K562 (cell line): ENCODE results near the gene BCR. TPM values are rescaled to one million over a fixed set of nuclear protein-coding genes. Genes with fewer than 3 reads are reported as not detected.
A peak's percentile ranks its signal among the peaks of the same experiment; 100 is the strongest.

Experiments used
- ATAC-seq: fragments of 200-7000 bp; cut with Tn5 transposase; 3 replicates; pipeline ENCODE4 v1.9.1; 2020; ENCODE audit warnings: moderate library complexity
- BruUV-seq: library from RNA; stranded (reverse); fragments of 400-500 nt; replicated peaks from 2 replicates; lab custom pipeline; 2021; lab: Mats Ljungman, UMichigan
- CTCF ChIA-PET: fragments of 300-600 bp; formaldehyde crosslinking; extraction: SDS; loops from one replicate; lab custom pipeline; 2021; ENCODE audit warnings: low intra/inter-chr PET ratio; lab: Yijun Ruan, JAX
- POLR2A ChIA-PET: fragments of 300-600, 350-650 bp; sonication (Branson Sonifier 250); formaldehyde crosslinking; extraction: SDS; loops from one replicate; lab custom pipeline; 2021; ENCODE audit warnings: antibody characterized with exemption, inconsistent platforms; lab: Yijun Ruan, JAX
- DNase-seq, 4 experiments: peaks; one replicate each; pipeline versions ENCODE4 v3.0.0 to v3.0.0-alpha.2; 2011 to 2018; ENCODE audit warnings: low spot score in 3 of 4, mixed read lengths in 3 of 4; ENCODE audit errors: extremely low read depth in 1 of 4
- FAIRE-seq: peaks from 2 replicates; lab custom pipeline; 2011; peaks lifted over from hg19 to GRCh38; lab: Jason Lieb, UNC
- H2AFZ ChIP-seq: 2 replicates; pipeline ENCODE4 v1.6.0; 2011; ENCODE audit warnings: low read depth, low read length, control low read depth, inconsistent platforms
- H3K27ac ChIP-seq: fragments of 200-600 bp; 3 replicates; pipeline ENCODE4 v1.8.0; 2011; ENCODE audit warnings: low read depth, mild to moderate bottlenecking, control low read depth, inconsistent platforms, low read length, moderate library complexity, mixed read lengths; ENCODE audit errors: extremely low read depth
- H3K27me3 ChIP-seq, 2 experiments: fragments of 300-600 bp in 1 of 2; 2 replicates in 1 of 2; 3 replicates in 1 of 2; pipeline versions ENCODE4 v1.6.0 to v1.8.0; 2011; ENCODE audit warnings: inconsistent platforms in 2 of 2, low read length in 2 of 2, mild to moderate bottlenecking in 1 of 2, mixed read lengths in 1 of 2, moderate library complexity in 1 of 2; ENCODE audit not compliant: control insufficient read depth in 2 of 2, insufficient read depth in 2 of 2
- H3K36me3 ChIP-seq: fragments of 300-600 bp; 3 replicates; pipeline ENCODE4 v1.8.0; 2011; ENCODE audit warnings: mild to moderate bottlenecking, low read length, inconsistent platforms; ENCODE audit not compliant: control insufficient read depth, insufficient read depth
- H3K4me1 ChIP-seq, 2 experiments: fragments of 200-600 bp in 1 of 2; replicated peaks in 1 of 2; 2 replicates in 1 of 2; 3 replicates in 1 of 2; pipeline versions ENCODE4 v1.5.1 to v1.8.0; 2011; ENCODE audit warnings: inconsistent platforms in 2 of 2, low read length in 2 of 2, mild to moderate bottlenecking in 1 of 2, mixed read lengths in 1 of 2, moderate library complexity in 1 of 2; ENCODE audit not compliant: control insufficient read depth in 2 of 2, insufficient read depth in 2 of 2
- H3K4me2 ChIP-seq: 2 replicates; pipeline ENCODE4 v1.6.1; 2011; ENCODE audit warnings: low read length, control low read depth, inconsistent platforms, mixed read lengths; ENCODE audit not compliant: insufficient read depth
- H3K4me3 ChIP-seq: fragments of 200-600 bp; sonication (generic), shearing (Covaris generic); 2 replicates; pipeline ENCODE4 v1.5.1; 2016; ENCODE audit warnings: control low read depth, inconsistent platforms
- H3K79me2 ChIP-seq: fragments of 200-600 bp; 3 replicates; pipeline ENCODE4 v1.8.0; 2011; ENCODE audit warnings: low read length, inconsistent platforms; ENCODE audit not compliant: control insufficient read depth, insufficient read depth
- H3K9ac ChIP-seq, 2 experiments: 2 replicates each; pipeline versions ENCODE4 v1.6.0 to v1.6.1; 2011; ENCODE audit warnings: low read depth in 2 of 2, low read length in 2 of 2, control low read depth in 1 of 2, inconsistent platforms in 1 of 2, mild to moderate bottlenecking in 1 of 2, mixed read lengths in 1 of 2; ENCODE audit not compliant: insufficient read depth in 1 of 2
- H3K9me1 ChIP-seq: one replicate; pipeline ENCODE4 v1.6.0; 2011; ENCODE audit warnings: inconsistent platforms, mild to moderate bottlenecking, low read length, moderate library complexity; ENCODE audit not compliant: control insufficient read depth, insufficient read depth
- H3K9me3 ChIP-seq: replicated peaks from 2 replicates; pipeline ENCODE4 v1.5.1; 2011; ENCODE audit warnings: low read depth, low read length, inconsistent platforms; ENCODE audit not compliant: control insufficient read depth, insufficient read depth
- H4K20me1 ChIP-seq: replicated peaks from 2 replicates; pipeline ENCODE4 v1.6.1; 2011; ENCODE audit warnings: low read length, inconsistent platforms, mixed read lengths; ENCODE audit not compliant: control insufficient read depth, insufficient read depth
- CBX5 ChIP-seq: IDR thresholded peaks from 2 replicates; pipeline ENCODE4 v1.6.1; 2014; ENCODE audit warnings: low read depth, borderline replicate concordance
- CCAR2 ChIP-seq: fragments of 200-400 bp; formaldehyde crosslinking; IDR thresholded peaks from 2 replicates; pipeline ENCODE4 v1.6.1; 2017; ENCODE audit warnings: mild to moderate bottlenecking, low read depth, low read length
- HLTF ChIP-seq: fragments of 450-650 bp; IDR thresholded peaks from 2 replicates; pipeline ENCODE4 v1.6.1; 2016
- MCM7 ChIP-seq, 2 experiments: fragments of 450-650 bp; IDR thresholded peaks; 2 replicates each; pipeline ENCODE4 v1.6.1; 2016 to 2018
- SPI1 ChIP-seq: IDR thresholded peaks from 2 replicates; pipeline ENCODE4 v1.6.1; 2011; ENCODE audit warnings: low read depth, low read length, control low read depth, borderline replicate concordance
- TBP ChIP-seq: optimal IDR thresholded peaks from 2 replicates; pipeline ENCODE3; 2011; ENCODE audit warnings: low read depth, low read length, improper control_type of control experiment
- TCFL5 ChIP-seq: fragments of 250-450 bp; sonication (Bioruptor Pico); conservative IDR thresholded peaks from 2 replicates; pipeline ENCODE4 v1.6.1; 2021; ENCODE audit warnings: mild to moderate bottlenecking, moderate library complexity, matching md5 sums
- ZNF551 ChIP-seq: fragments of 250-450 bp; sonication (Bioruptor Pico); IDR thresholded peaks from 2 replicates; pipeline ENCODE4 v1.5.0; 2021; ENCODE audit warnings: mild to moderate bottlenecking, moderate library complexity
- ZNF77 ChIP-seq: fragments of 250-450 bp; sonication (Bioruptor Pico); IDR thresholded peaks from 2 replicates; pipeline ENCODE4 v1.5.0; 2020
- whole genome bisulfite sequencing: fragments of 100-300 bp; shearing (Covaris generic); methylation state at CpG from one replicate; pipeline ENCODE4 v1.1.6; 2016; ENCODE audit warnings: low coverage, mixed read lengths; ENCODE audit not compliant: insufficient coverage; ENCODE audit errors: missing lambda C conversion rate; 5-methylcytosine and 5-hydroxymethylcytosine counted together
- in situ Hi-C: fragments of 300-500 bp; cut with MboI; formaldehyde crosslinking; loops from 4 replicates; pipeline ENCODE4 v1.15.0; 2018; ENCODE audit warnings: inconsistent platforms, mixed read lengths
- intact Hi-C: fragments of 100-400 bp; cut with micrococcal nuclease; formaldehyde crosslinking; loops from 2 replicates; pipeline ENCODE4 v1.14.2; 2022
- polyA plus RNA-seq, 8 experiments: library from polyadenylated mRNA; depleted of rRNA in 4 of 8; stranded (reverse) in 5 of 8; unstranded in 3 of 8; fragments of >200 nt; fragmentation: Nextera tagmentation in 2 of 8; fragmentation: Illumina TruSeq in 1 of 8; extraction: Ambion mirVana in 2 of 8; extraction: Trizol in 1 of 8; gene quantifications; 2 replicates each; pipeline versions ENCODE4 v1.2.1 to v1.2.3, GENCODE V29; 2011 to 2014; ENCODE audit warnings: inconsistent platforms in 1 of 8, missing spikeins in 1 of 8
- total RNA-seq, 7 experiments: library from RNA; depleted of rRNA in 6 of 7; stranded (reverse); fragments of >200 nt in 6 of 7; fragmentation: Illumina TruSeq in 2 of 7; extraction: Trizol in 2 of 7; gene quantifications; 2 replicates each; pipeline versions ENCODE4 v1.2.1 to v1.2.3, GENCODE V29; 2011 to 2021; ENCODE audit warnings: low replicate concordance in 1 of 7
- TF ChIP-seq, protein P1 (sequence below), 2 experiments: fragments of 450-650 bp in 1 of 2; sonication (generic) in 1 of 2; formaldehyde crosslinking; conservative IDR thresholded peaks; 2 replicates each; pipeline versions ENCODE4 v1.4.0 to v1.8.1; 2020 to 2022; ENCODE audit warnings: mild to moderate bottlenecking in 1 of 2, missing genetic modification reagents in 1 of 2
- TF ChIP-seq, protein P2 (sequence below): sonication (generic); formaldehyde crosslinking; IDR thresholded peaks from 2 replicates; pipeline ENCODE4 v1.8.1; 2023; ENCODE audit warnings: mild to moderate bottlenecking, missing genetic modification reagents, moderate library complexity
- TF ChIP-seq, protein P3 (sequence below): fragments of 450-650 bp; formaldehyde crosslinking; IDR thresholded peaks from 2 replicates; pipeline ENCODE4 v1.4.0; 2020; ENCODE audit warnings: mild to moderate bottlenecking, moderate library complexity
- TF ChIP-seq, protein P4 (sequence below), 3 experiments: fragments of 200-800 bp in 1 of 3; fragments of 250-450 bp in 1 of 3; fragments of 450-650 bp in 1 of 3; sonication (Bioruptor Pico) in 1 of 3; sonication (Bioruptor generic) in 1 of 3; formaldehyde crosslinking in 1 of 3; IDR thresholded peaks; 2 replicates each; pipeline versions ENCODE4 v1.6.1 to v1.8.0; 2016 to 2022; ENCODE audit warnings: mild to moderate bottlenecking in 2 of 3, missing genetic modification characterization in 2 of 3, missing compliant biosample characterization in 1 of 3, moderate library complexity in 1 of 3

BCR gene
- total and polyA plus RNA-seq, 9 of the 15 experiments (the other 6 are each of a cell fraction or from before 2014, with no cell fraction given): 0.41 to 150 (median 45.6) TPM

DNA sequence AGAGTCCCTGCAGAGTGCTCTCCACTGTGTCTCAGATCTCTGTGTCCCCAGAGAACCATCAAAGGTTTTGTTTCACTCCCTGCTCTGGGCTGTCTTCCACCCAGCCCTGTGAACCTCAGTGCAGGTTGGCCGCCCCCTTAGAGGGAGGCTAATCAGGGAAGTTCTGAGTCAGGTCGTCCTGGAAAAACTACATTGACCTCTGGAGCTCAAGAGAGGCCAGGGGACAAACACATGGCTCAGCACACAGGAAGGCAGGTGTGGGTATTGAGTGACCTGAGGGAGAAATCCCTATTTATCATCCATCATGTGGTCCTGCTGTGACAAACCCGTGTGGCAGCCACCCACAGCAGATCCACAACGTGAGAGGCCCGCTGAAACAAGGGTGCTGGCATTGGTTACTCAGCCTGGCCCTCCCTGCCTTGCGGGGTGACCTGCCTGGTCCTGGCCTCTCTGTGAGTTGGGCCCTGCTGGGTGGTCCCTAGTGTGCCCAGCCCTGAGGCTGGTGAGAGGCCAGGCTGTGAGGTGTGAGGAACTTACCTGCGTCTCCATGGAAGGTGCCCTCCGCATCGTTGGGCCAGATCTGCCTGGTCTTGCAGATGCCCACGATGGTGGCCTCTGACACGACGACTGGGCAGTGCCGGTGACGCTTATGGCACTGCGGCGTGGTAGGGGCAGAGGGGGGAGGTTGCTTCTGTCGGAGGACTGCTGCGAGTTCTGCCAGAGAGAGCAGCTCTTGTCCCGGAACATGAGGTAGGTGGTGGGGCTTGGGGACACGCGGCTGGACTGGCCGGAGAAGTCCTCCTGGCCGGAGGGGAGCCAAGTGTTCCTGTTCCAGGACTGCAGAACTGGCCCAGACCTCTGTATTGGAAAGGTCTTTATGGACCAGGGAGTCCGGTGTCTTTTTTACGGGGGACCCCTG lies 669 bp upstream of the BCR start:
- BruUV-seq: TSS peak; percentile 57
- Histone ChIP-seq H3K9me3 (peaks cover 16% of the 10 kb centered on the region), H3K9ac (peak overlapping the region; percentile 68 to 95), H3K27me3 (no peaks in the 10 kb centered on the region), H2AFZ (peak overlapping the region; percentile 95), H4K20me1 (peaks cover 36% of the 10 kb centered on the region), H3K36me3 (peaks cover 33% of the 10 kb centered on the region), H3K4me3 (peak overlapping the region; percentile 46), H3K27ac (peak overlapping the region; percentile 61), H3K4me2 (peak overlapping the region; percentile 80), H3K9me1 (peaks cover 34% of the 10 kb centered on the region), H3K79me2 (peaks cover 39% of the 10 kb centered on the region), H3K4me1 (peaks cover 72 to 77% of the 10 kb centered on the region in 2 experiments)
- in situ Hi-C loops: loop anchor here (5.0 kb wide), 1 partner anchor 98 kb away; no protein-coding TSS in a partner anchor
- POLR2A ChIA-PET: interaction anchor here (0.6 to 86.5 kb wide), 16 partner anchors 7 to 410 kb away, joined by 3 to 3476 read pairs (median 10); partner anchors contain the start of genes BCR, RAB36 and RSPH14
- intact Hi-C loops: loop anchor here (1.0 to 5.0 kb wide), 2 partner anchors 34 to 208 kb away; partner anchors contain the start of gene RAB36
- no peak for FAIRE-seq
- DNase-seq: peak in 2 of 4 experiments; percentile 81 to 86
- 48% methylated on average over 25 of the region's 25 CpGs for WGBS
- CTCF ChIA-PET: interaction anchor here (1.2 to 11.5 kb wide), 14 partner anchors 11 to 221 kb away, joined by 3 to 800 read pairs (median 11); no protein-coding TSS in a partner anchor
- peak; percentile 28 for ATAC-seq
- TF ChIP-seq, protein P1, sequence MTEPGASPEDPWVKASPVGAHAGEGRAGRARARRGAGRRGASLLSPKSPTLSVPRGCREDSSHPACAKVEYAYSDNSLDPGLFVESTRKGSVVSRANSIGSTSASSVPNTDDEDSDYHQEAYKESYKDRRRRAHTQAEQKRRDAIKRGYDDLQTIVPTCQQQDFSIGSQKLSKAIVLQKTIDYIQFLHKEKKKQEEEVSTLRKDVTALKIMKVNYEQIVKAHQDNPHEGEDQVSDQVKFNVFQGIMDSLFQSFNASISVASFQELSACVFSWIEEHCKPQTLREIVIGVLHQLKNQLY (CRISPR knock-in tag; conservative IDR thresholded peaks at IDR 0.05): peak in 1 of 2 experiments; percentile 97; a peak in 1 of 4 replicates
- TF ChIP-seq, protein P2, sequence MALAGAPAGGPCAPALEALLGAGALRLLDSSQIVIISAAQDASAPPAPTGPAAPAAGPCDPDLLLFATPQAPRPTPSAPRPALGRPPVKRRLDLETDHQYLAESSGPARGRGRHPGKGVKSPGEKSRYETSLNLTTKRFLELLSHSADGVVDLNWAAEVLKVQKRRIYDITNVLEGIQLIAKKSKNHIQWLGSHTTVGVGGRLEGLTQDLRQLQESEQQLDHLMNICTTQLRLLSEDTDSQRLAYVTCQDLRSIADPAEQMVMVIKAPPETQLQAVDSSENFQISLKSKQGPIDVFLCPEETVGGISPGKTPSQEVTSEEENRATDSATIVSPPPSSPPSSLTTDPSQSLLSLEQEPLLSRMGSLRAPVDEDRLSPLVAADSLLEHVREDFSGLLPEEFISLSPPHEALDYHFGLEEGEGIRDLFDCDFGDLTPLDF: peak; percentile 92
- TF ChIP-seq TCFL5 (CRISPR knock-in tag) (no peak), HLTF (no peak), ZNF551 (no peak), TBP (no peak), CBX5 (no peak), MCM7 (IDR thresholded peaks at IDR 0.05) (no peak), SPI1 (no peak), CCAR2 (no peak), ZNF77 (CRISPR knock-in tag) (no peak)
- TF ChIP-seq, protein P3, sequence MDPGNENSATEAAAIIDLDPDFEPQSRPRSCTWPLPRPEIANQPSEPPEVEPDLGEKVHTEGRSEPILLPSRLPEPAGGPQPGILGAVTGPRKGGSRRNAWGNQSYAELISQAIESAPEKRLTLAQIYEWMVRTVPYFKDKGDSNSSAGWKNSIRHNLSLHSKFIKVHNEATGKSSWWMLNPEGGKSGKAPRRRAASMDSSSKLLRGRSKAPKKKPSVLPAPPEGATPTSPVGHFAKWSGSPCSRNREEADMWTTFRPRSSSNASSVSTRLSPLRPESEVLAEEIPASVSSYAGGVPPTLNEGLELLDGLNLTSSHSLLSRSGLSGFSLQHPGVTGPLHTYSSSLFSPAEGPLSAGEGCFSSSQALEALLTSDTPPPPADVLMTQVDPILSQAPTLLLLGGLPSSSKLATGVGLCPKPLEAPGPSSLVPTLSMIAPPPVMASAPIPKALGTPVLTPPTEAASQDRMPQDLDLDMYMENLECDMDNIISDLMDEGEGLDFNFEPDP (CRISPR knock-in tag): no peak
- TF ChIP-seq, protein P4, sequence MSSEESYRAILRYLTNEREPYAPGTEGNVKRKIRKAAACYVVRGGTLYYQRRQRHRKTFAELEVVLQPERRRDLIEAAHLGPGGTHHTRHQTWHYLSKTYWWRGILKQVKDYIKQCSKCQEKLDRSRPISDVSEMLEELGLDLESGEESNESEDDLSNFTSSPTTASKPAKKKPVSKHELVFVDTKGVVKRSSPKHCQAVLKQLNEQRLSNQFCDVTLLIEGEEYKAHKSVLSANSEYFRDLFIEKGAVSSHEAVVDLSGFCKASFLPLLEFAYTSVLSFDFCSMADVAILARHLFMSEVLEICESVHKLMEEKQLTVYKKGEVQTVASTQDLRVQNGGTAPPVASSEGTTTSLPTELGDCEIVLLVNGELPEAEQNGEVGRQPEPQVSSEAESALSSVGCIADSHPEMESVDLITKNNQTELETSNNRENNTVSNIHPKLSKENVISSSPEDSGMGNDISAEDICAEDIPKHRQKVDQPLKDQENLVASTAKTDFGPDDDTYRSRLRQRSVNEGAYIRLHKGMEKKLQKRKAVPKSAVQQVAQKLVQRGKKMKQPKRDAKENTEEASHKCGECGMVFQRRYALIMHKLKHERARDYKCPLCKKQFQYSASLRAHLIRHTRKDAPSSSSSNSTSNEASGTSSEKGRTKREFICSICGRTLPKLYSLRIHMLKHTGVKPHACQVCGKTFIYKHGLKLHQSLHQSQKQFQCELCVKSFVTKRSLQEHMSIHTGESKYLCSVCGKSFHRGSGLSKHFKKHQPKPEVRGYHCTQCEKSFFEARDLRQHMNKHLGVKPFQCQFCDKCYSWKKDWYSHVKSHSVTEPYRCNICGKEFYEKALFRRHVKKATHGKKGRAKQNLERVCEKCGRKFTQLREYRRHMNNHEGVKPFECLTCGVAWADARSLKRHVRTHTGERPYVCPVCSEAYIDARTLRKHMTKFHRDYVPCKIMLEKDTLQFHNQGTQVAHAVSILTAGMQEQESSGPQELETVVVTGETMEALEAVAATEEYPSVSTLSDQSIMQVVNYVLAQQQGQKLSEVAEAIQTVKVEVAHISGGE (CRISPR knock-in tag; IDR thresholded peaks at IDR 0.05): no peak
